Erythroblast (primary cell): ENCODE data around the gene PCAT6.

ENCODE experiments used
- GATA1 ChIP-seq: IDR thresholded peaks from 2 replicates; pipeline ENCODE4 v1.6.1; 2011; ENCODE audit warnings: low read depth, mild to moderate bottlenecking, control low read depth, low read length, moderate library complexity
- POLR2A ChIP-seq: IDR thresholded peaks from 2 replicates; pipeline ENCODE4 v1.6.1; 2011; ENCODE audit warnings: mild to moderate bottlenecking, low read length

DNA sequence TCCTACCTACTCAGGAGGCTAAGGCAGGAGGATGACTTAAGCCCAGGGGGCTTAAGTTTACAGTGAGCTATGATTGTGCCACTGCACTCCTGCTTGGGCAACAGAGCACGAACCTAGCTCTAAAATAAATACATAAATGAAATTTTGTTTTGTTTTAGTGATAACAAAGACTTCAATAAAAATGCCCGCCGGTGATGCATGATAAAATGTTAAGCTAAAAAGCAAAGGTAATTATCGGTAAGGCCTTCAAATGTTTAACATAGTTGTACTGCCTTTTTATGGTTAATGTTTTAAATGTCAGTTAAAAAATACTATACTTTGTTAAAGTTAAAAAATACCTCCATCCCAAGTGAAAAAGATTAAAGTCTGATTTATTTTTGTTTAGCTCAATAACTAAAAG is 29.6 kb upstream of the PCAT6 start:
- TF ChIP-seq POLR2A (no peak), GATA1 (no peak)
